HEK293 (cell line): ENCODE results near the gene NIPBL.
A peak's percentile ranks its signal among the peaks of the same experiment; 100 is the strongest.

Source experiments
- BCL11B ChIP-seq: fragments of 450-650 bp; formaldehyde crosslinking; IDR thresholded peaks from 2 replicates; pipeline ENCODE4 v1.5.1; 2016; ENCODE audit warnings: low read depth, missing biosample characterization, missing genetic modification characterization
- GLI2 ChIP-seq: fragments of 450-650 bp; formaldehyde crosslinking; IDR thresholded peaks from 2 replicates; pipeline ENCODE4; 2017; ENCODE audit warnings: missing biosample characterization, missing genetic modification characterization, low read depth, borderline replicate concordance
- HIC1 ChIP-seq: fragments of 450-650 bp; formaldehyde crosslinking; IDR thresholded peaks from 2 replicates; pipeline ENCODE4 v1.5.1; 2016; ENCODE audit warnings: missing biosample characterization, missing genetic modification characterization
- KLF1 ChIP-seq: fragments of 450-650 bp; formaldehyde crosslinking; IDR thresholded peaks from 2 replicates; pipeline ENCODE4 v1.5.1; 2016; ENCODE audit warnings: missing biosample characterization, missing genetic modification characterization
- MZF1 ChIP-seq: fragments of 450-650 bp; formaldehyde crosslinking; IDR thresholded peaks from 2 replicates; pipeline ENCODE4 v1.5.1; 2017; ENCODE audit warnings: missing biosample characterization, missing genetic modification characterization, borderline replicate concordance
- PRDM6 ChIP-seq: fragments of 450-650 bp; formaldehyde crosslinking; IDR thresholded peaks from 2 replicates; pipeline ENCODE4 v1.5.1; 2017; ENCODE audit warnings: missing biosample characterization, missing genetic modification characterization
- SCRT1 ChIP-seq: fragments of 450-650 bp; formaldehyde crosslinking; IDR thresholded peaks from 2 replicates; pipeline ENCODE4 v1.5.1; 2016; ENCODE audit warnings: missing biosample characterization, missing genetic modification characterization, borderline replicate concordance
- TCF7L2 ChIP-seq: IDR thresholded peaks from 2 replicates; pipeline ENCODE4 v1.6.1; 2011; ENCODE audit warnings: low read depth, mild to moderate bottlenecking, inconsistent platforms, low read length, moderate library complexity, borderline replicate concordance
- ZBTB26 ChIP-seq: fragments of 450-650 bp; formaldehyde crosslinking; optimal IDR thresholded peaks from 2 replicates; pipeline ENCODE3; 2016; ENCODE audit warnings: missing biosample characterization, mild to moderate bottlenecking, missing genetic modification characterization
- ZBTB8A ChIP-seq: fragments of 450-650 bp; formaldehyde crosslinking; IDR thresholded peaks from 2 replicates; pipeline ENCODE4 v1.5.1; 2016; ENCODE audit warnings: missing biosample characterization, missing genetic modification characterization
- ZIC2 ChIP-seq: fragments of 450-650 bp; formaldehyde crosslinking; IDR thresholded peaks from 2 replicates; pipeline ENCODE4 v1.5.1; 2016; ENCODE audit warnings: missing biosample characterization, missing genetic modification characterization
- ZNF133 ChIP-seq: fragments of 450-650 bp; formaldehyde crosslinking; IDR thresholded peaks from 2 replicates; pipeline ENCODE4 v1.5.1; 2016; ENCODE audit warnings: missing biosample characterization, missing genetic modification characterization
- ZNF174 ChIP-seq: fragments of 450-650 bp; formaldehyde crosslinking; IDR thresholded peaks from 2 replicates; pipeline ENCODE4 v1.5.0; 2017; ENCODE audit warnings: missing biosample characterization, mild to moderate bottlenecking, missing genetic modification characterization
- ZNF214 ChIP-seq: fragments of 450-650 bp; formaldehyde crosslinking; IDR thresholded peaks from 2 replicates; pipeline ENCODE4 v1.5.1; 2017; ENCODE audit warnings: missing biosample characterization, mild to moderate bottlenecking, missing genetic modification characterization, borderline replicate concordance
- ZNF266 ChIP-seq: fragments of 450-650 bp; formaldehyde crosslinking; IDR thresholded peaks from 2 replicates; pipeline ENCODE4 v1.5.1; 2016; ENCODE audit warnings: missing biosample characterization, missing genetic modification characterization, low read depth
- ZNF302 ChIP-seq: fragments of 450-650 bp; formaldehyde crosslinking; IDR thresholded peaks from 2 replicates; pipeline ENCODE4 v1.5.1; 2016; ENCODE audit warnings: missing biosample characterization, missing genetic modification characterization, low read depth
- ZNF324 ChIP-seq: fragments of 450-650 bp; formaldehyde crosslinking; IDR thresholded peaks from 2 replicates; pipeline ENCODE4 v1.5.1; 2016; ENCODE audit warnings: missing biosample characterization, missing genetic modification characterization
- ZNF335 ChIP-seq: fragments of 450-650 bp; formaldehyde crosslinking; conservative IDR thresholded peaks from 2 replicates; pipeline ENCODE4 v1.5.1; 2016; ENCODE audit warnings: missing biosample characterization, missing genetic modification characterization
- ZNF354C ChIP-seq: fragments of 450-650 bp; formaldehyde crosslinking; IDR thresholded peaks from 2 replicates; pipeline ENCODE4 v1.5.1; 2016; ENCODE audit warnings: missing biosample characterization, missing genetic modification characterization, low read depth, borderline replicate concordance
- ZNF37A ChIP-seq: fragments of 450-650 bp; IDR thresholded peaks from 2 replicates; pipeline ENCODE4 v1.5.1; 2018; ENCODE audit warnings: missing biosample characterization, missing genetic modification characterization
- ZNF426 ChIP-seq: fragments of 450-650 bp; formaldehyde crosslinking; IDR thresholded peaks from 2 replicates; pipeline ENCODE4 v1.5.1; 2017; ENCODE audit warnings: missing biosample characterization, missing genetic modification characterization, mild to moderate bottlenecking, inconsistent platforms, moderate library complexity
- ZNF433 ChIP-seq: fragments of 450-650 bp; formaldehyde crosslinking; IDR thresholded peaks from 2 replicates; pipeline ENCODE4 v1.5.1; 2016; ENCODE audit warnings: missing biosample characterization, missing genetic modification characterization, low read depth
- ZNF449 ChIP-seq: fragments of 450-650 bp; formaldehyde crosslinking; IDR thresholded peaks from 2 replicates; pipeline ENCODE4 v1.5.1; 2017; ENCODE audit warnings: missing biosample characterization, mild to moderate bottlenecking, missing genetic modification characterization, moderate library complexity
- ZNF561 ChIP-seq: fragments of 450-650 bp; IDR thresholded peaks from 2 replicates; pipeline ENCODE4 v1.5.1; 2018; ENCODE audit warnings: missing biosample characterization, missing genetic modification characterization, borderline replicate concordance
- ZNF677 ChIP-seq: fragments of 450-650 bp; IDR thresholded peaks from 2 replicates; pipeline ENCODE4 v1.5.0; 2018; ENCODE audit warnings: missing biosample characterization, mild to moderate bottlenecking, missing genetic modification characterization, moderate library complexity
- ZNF830 ChIP-seq: fragments of 450-650 bp; IDR thresholded peaks from 2 replicates; pipeline ENCODE4 v1.5.0; 2018; ENCODE audit warnings: missing biosample characterization, missing genetic modification characterization, low read depth, mild to moderate bottlenecking, moderate library complexity
- ZSCAN30 ChIP-seq: fragments of 450-650 bp; IDR thresholded peaks from 2 replicates; pipeline ENCODE4 v1.5.1; 2018; ENCODE audit warnings: missing biosample characterization, mild to moderate bottlenecking, missing genetic modification characterization, moderate library complexity
- TF ChIP-seq, protein P1 (sequence below): fragments of 450-650 bp; formaldehyde crosslinking; IDR thresholded peaks from 2 replicates; pipeline ENCODE4 v1.5.1; 2016; ENCODE audit warnings: missing biosample characterization, missing genetic modification characterization, low read depth
- TF ChIP-seq, protein P2 (sequence below): fragments of 450-650 bp; formaldehyde crosslinking; IDR thresholded peaks from 2 replicates; pipeline ENCODE4 v1.5.1; 2016; ENCODE audit warnings: missing biosample characterization, missing genetic modification characterization

Gene NIPBL

GRCh38 chr5:36876965-36877666 lies 547 bp downstream of the NIPBL start (continued):
- no peak for TF ChIP-seq ZNF37A (tag by site-specific recombination)
- no peak for TF ChIP-seq ZNF302
- TF ChIP-seq, protein P1, sequence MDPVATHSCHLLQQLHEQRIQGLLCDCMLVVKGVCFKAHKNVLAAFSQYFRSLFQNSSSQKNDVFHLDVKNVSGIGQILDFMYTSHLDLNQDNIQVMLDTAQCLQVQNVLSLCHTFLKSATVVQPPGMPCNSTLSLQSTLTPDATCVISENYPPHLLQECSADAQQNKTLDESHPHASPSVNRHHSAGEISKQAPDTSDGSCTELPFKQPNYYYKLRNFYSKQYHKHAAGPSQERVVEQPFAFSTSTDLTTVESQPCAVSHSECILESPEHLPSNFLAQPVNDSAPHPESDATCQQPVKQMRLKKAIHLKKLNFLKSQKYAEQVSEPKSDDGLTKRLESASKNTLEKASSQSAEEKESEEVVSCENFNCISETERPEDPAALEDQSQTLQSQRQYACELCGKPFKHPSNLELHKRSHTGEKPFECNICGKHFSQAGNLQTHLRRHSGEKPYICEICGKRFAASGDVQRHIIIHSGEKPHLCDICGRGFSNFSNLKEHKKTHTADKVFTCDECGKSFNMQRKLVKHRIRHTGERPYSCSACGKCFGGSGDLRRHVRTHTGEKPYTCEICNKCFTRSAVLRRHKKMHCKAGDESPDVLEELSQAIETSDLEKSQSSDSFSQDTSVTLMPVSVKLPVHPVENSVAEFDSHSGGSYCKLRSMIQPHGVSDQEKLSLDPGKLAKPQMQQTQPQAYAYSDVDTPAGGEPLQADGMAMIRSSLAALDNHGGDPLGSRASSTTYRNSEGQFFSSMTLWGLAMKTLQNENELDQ (tag by site-specific recombination) = no peak
- peak; percentile 29; the same call in 1 of the 2 replicates for TF ChIP-seq ZBTB8A (tag by site-specific recombination)
- no peak; the same call in 1 of the 2 replicates for TF ChIP-seq ZNF561 (tag by site-specific recombination)
- TF ChIP-seq ZNF324 = no peak
- no peak for TF ChIP-seq ZNF214 (tag by site-specific recombination)
- TF ChIP-seq MZF1 (tag by site-specific recombination) = peak; percentile 77
- no peak for TF ChIP-seq ZNF174 (tag by site-specific recombination)
- no peak for TF ChIP-seq ZNF133 (tag by site-specific recombination)
- TF ChIP-seq GLI2 = no peak; the same call in 1 of the 2 replicates
- peak; percentile 51; the same call in 1 of the 2 replicates for TF ChIP-seq ZIC2
- TF ChIP-seq ZNF449 (tag by site-specific recombination) = no peak
- no peak; the same call in 1 of the 2 replicates for TF ChIP-seq ZNF677 (tag by site-specific recombination)
- TF ChIP-seq ZSCAN30 = peak; percentile 58; the same call in 1 of the 2 replicates
- no peak for TF ChIP-seq ZNF266 (tag by site-specific recombination)
- no peak; the same call in 1 of the 2 replicates for TF ChIP-seq HIC1 (tag by site-specific recombination)
- TF ChIP-seq KLF1 (tag by site-specific recombination) = no peak
- no peak for TF ChIP-seq ZNF433 (tag by site-specific recombination)
- TF ChIP-seq, protein P2, sequence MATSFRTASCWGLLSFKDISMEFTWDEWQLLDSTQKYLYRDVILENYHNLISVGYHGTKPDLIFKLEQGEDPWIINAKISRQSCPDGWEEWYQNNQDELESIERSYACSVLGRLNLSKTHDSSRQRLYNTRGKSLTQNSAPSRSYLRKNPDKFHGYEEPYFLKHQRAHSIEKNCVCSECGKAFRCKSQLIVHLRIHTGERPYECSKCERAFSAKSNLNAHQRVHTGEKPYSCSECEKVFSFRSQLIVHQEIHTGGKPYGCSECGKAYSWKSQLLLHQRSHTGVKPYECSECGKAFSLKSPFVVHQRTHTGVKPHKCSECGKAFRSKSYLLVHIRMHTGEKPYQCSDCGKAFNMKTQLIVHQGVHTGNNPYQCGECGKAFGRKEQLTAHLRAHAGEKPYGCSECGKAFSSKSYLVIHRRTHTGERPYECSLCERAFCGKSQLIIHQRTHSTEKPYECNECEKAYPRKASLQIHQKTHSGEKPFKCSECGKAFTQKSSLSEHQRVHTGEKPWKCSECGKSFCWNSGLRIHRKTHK = no peak
- no peak for TF ChIP-seq ZNF830 (tag by site-specific recombination)
- TF ChIP-seq ZNF335 = peak; percentile 43
- no peak for TF ChIP-seq ZNF354C
- TF ChIP-seq ZNF426 (tag by site-specific recombination) = no peak
- no peak for TF ChIP-seq ZBTB26 (tag by site-specific recombination)
- TF ChIP-seq SCRT1 (tag by site-specific recombination) = no peak
- TF ChIP-seq TCF7L2 = no peak
- no peak for TF ChIP-seq BCL11B (tag by site-specific recombination)
- no peak for TF ChIP-seq PRDM6 (tag by site-specific recombination)
